HL-60 (cell line): ENCODE results near the gene DHX32.

Experiments used
- DNase-seq, 2 experiments: peaks; one replicate each; pipeline ENCODE4 v3.0.0-alpha.2; 2010 to 2020; ENCODE audit warnings: low read depth in 1 of 2, low spot score in 1 of 2
- H3K27ac ChIP-seq: fragments of 250-450 bp; sonication (Bioruptor Pico); replicated peaks from 2 replicates; pipeline ENCODE4 v1.5.1; 2020; ENCODE audit warnings: mild to moderate bottlenecking, moderate library complexity
- H3K27me3 ChIP-seq: fragments of 250-450 bp; sonication (Bioruptor Pico); 2 replicates; pipeline ENCODE4 v1.5.1; 2021; ENCODE audit warnings: mild to moderate bottlenecking, moderate library complexity; ENCODE audit not compliant: insufficient read depth, poor library complexity, severe bottlenecking
- H3K4me3 ChIP-seq: replicated peaks from 2 replicates; pipeline ENCODE4 v1.5.1; 2011; ENCODE audit warnings: mild to moderate bottlenecking, control low read depth, low read length; ENCODE audit not compliant: insufficient read depth
- CTCF ChIP-seq: IDR thresholded peaks from one replicate; pipeline ENCODE4 v1.5.1; 2011; ENCODE audit warnings: low read length, control low read depth, inconsistent platforms; ENCODE audit not compliant: insufficient read depth
- GABPA ChIP-seq: IDR thresholded peaks from 2 replicates; pipeline ENCODE4 v1.6.1; 2012; ENCODE audit warnings: low read depth
- POLR2AphosphoS5 ChIP-seq: IDR thresholded peaks from 2 replicates; pipeline ENCODE4 v1.6.1; 2012; ENCODE audit warnings: low read depth
- REST ChIP-seq: IDR thresholded peaks from 2 replicates; pipeline ENCODE4 v1.6.1; 2012; ENCODE audit warnings: low read depth; ENCODE audit not compliant: insufficient replicate concordance
- SPI1 ChIP-seq: IDR thresholded peaks from 2 replicates; pipeline ENCODE4 v1.6.1; 2012; ENCODE audit warnings: low read depth, mild to moderate bottlenecking, borderline replicate concordance

The DHX32 gene

GRCh38 chr10:125886914-125887512 is 5.9 kb upstream of the DHX32 start:
- DNase-seq = no peak
- TF ChIP-seq CTCF (no peak), GABPA (no peak), REST (no peak), POLR2AphosphoS5 (no peak), SPI1 (no peak)
- no peaks in the 10 kb centered on the region for H3K27me3 ChIP-seq
- no peak overlapping the region for H3K4me3 ChIP-seq
- no peak overlapping the region for H3K27ac ChIP-seq

- DNase-seq = no peak
- Histone ChIP-seq H3K4me3 (no peak overlapping the region), H3K27me3 (no peaks in the 10 kb centered on the region), H3K27ac (no peak overlapping the region)
- TF ChIP-seq GABPA (no peak), SPI1 (no peak), POLR2AphosphoS5 (no peak), REST (no peak), CTCF (no peak)
Observed at GRCh38 chr10:125883211-125883610, 2.1 kb upstream of the DHX32 start.

- Histone ChIP-seq H3K27me3 (no peaks in the 10 kb centered on the region), H3K4me3 (no peak overlapping the region), H3K27ac (no peak overlapping the region)
- TF ChIP-seq SPI1 = no peak
- no peak for TF ChIP-seq REST
- no peak for TF ChIP-seq POLR2AphosphoS5
- TF ChIP-seq CTCF = no peak
- TF ChIP-seq GABPA = no peak
- no peak for DNase-seq
Observed at GRCh38 chr10:125882596-125882995, 1.5 kb upstream of the DHX32 start.
